GM21381 (cell line): ENCODE results near the gene ZNHIT3.

Source experiments
- ATAC-seq: cut with Tn5 transposase; IDR thresholded peaks from one replicate; pipeline ENCODE4 v1.9.1; 2021; ENCODE audit warnings: mild to moderate bottlenecking, moderate library complexity; ENCODE audit not compliant: unreplicated experiment

Gene ZNHIT3

DNA sequence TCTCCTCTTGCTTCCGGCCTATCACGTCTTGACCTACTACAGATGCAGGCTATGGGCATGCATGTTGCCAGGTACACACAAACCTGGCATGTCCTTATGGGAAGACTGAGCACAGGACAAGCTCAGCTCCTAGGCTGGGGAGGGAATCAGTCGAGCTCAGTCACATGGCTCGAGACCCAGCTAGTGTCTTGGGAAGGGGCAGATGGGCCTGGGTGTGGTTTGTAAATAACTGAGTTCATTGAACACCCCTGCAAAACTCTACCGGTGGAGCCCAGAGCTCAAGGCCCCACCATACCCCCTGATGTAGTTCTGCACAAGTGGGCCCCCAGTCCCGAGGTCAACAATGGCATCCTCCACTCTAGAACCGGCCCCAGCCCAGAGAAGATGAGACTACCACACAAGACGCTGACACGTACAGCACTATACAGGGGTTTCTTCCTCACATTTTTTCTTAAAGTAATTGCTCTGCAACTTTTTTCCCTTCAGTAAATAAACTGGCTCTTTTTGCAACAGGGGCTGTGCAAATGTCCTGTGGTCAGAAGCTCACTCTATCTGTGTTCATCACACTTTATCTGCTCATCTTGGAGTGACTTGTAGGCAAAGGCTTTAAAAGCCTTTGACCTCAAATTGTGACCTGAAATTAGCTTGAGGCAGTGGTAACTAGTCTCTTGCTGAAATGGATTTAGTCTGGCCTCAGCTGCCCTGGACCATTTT lies 22.9 kb downstream of the ZNHIT3 start:
- ATAC-seq = no peak

DNA sequence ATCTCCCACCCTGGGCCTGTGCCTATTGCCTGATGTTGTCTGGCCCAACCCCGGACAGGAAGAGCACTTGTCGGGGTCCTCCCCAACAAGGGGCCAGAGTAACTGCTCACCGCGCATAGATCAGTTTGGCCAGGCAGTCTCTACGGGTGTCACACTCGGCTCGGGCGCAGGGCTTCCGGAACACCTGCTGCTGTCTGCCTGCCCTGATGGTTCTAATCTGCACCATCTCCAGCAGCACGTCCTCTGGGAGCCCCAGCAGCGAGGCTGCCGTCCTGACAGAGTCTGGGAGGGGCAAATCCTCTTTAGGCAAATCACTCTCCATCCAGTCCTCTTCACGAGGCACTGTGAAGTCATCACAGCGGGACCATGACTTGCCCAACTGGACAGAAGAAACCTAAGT lies 24.2 kb downstream of the ZNHIT3 start:
- ATAC-seq = no peak

DNA sequence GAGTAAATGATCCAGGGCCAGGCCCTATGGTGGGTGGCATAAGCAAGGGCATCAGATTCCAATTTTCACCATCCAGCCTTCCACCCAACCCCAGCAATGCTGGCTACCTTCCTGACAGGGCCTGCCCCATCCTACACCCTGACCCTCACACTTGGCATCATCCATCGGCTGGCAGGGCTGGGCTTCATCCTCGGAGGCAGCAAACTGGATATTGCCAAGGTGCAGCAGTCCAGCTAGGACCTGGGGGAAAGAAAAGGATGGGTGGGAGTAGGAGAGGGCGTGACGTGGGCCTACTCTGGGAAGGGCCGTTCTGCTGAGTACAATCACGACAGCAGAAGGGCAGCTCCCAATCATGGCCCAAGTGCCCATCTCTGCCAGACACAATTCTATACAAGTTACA lies 24.7 kb downstream of the ZNHIT3 start:
- ATAC-seq = no peak

DNA sequence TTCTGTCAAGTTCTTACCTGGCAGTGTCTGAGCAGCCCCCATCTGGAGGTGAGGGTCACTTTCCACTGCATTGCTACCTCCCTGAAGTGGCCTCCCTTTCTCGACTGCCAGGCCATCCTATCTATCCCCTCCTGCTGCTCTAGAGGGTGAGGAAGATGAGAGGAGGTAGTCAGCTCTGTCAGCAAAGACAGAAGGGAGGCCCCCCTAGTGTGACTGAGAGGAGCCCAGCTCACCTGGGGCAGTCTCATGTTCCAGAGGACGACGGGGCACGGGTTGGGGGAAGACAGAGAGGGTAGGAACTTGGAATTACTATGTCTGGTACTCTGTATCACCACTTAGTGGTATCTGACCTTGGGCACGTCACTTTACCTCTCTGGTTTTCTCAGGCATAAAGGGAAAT lies 26.2 kb downstream of the ZNHIT3 start:
- ATAC-seq = no peak

DNA sequence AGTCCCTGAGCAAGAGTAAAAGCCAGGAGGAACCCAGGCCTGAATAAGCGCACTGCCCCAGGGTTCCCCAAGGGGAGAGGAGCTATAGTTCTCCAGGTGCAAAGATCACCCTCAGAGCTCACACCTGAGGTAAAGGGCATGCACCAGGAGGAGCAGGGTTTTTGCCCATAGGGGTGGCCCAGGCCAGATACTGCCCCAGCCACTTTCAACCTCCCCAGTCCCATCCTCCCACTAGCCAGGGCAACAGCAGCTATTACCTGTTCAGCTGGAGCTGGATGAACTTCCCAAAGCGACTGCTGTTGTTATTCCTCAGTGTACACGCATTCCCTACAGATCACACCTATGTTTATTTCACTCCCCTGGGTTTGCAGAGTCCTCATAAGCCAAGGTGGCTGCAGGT lies 28.4 kb downstream of the ZNHIT3 start:
- ATAC-seq = no peak

DNA sequence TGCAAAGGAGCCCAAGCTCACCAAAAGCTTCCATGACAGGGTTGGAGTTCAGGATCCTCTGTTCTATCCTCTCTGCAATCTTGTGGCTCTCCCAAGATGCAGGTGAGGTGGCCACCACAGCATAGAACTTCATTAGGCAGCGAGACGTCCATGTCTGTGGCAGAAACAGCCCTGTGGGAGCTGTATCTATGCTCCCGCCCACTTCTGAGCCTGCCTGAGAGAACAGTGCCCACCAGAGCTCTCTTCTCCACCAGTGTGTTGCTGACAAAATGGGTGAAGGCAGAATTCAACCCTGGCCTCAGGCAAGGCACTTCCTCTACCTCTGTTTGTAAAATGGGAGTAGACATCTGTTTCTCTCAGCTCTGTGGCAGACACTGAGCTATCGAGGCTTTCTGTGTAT lies 29.4 kb downstream of the ZNHIT3 start:
- no peak for ATAC-seq

DNA sequence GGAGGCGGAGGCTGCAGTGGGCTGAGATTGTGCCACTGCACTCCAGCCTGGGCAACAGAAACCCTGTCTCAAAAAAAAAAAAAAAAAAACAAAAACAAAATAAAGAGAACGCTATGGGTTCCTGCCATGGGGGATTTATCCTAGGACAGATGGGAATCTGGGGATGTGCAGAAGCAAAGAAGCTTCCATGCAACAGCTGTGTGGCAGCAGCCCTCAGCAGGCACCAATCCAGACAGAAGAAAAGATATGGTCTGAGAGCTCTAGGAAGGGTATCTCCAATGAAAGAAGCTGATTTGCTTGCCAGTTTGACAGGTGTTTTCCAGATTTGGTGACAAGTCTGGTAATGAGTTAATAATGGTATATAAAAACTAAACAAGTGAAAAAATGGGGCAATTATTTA lies 36.6 kb downstream of the ZNHIT3 start:
- no peak for ATAC-seq

DNA sequence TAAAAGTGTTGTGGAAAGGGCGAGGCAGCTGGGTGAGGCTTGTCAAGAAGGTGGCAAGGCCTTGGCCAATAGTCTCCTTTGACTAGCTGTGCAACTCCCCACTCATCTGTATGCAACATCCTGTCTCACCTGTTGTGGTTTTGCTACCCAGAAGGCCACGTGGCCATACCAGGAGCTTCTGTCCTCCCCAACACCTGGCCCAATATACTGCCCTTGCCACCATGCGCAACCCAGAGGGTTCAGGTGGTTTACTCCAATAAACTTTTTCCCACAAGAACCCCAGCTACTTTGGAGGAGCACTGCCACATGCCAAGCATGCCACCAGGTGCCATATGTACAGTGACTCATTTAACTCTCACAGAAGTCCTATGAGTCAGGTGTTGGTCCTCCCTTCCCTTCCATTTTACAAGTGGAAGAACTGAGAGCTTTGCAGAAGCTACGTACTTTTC lies 38.0 kb downstream of the ZNHIT3 start:
- ATAC-seq = no peak

DNA sequence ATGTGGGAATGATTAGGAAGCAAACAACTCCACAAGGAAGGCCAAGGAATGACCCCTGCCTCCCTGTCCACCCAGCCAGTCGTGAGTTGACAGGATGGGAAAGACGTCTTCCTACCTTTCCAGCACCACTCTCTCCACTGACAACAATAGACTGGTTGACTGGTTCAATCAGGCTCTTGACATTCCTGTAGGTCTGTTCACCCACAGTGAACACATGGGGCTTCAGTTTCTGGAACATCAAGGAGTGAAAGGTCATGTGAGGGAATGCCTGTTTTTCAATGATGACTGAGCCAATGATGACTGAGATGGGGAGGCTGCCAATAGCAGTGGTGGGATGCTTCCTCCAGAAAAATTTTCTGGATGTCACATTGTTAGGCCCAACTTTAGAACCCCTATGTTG lies 38.6 kb downstream of the ZNHIT3 start:
- no peak for ATAC-seq

DNA sequence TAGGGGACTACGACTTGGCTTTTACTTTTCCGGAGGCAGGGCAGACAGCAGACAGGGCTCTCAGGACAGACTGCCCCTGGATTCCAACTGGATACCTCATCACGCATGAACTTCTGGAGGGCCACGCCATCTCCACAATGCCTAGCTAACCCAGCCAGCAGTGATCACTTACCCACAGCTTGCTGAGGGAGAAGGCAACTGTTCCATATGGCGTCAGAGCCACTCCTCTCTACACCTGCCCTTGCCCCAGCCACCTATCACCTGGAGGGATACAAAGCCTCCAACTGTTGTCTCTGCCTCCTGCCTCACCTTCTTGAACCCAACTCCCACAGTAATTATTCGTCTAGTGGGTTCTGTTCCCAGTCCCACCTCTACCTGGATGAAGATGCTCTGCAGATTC lies 39.4 kb downstream of the ZNHIT3 start:
- no peak for ATAC-seq

DNA sequence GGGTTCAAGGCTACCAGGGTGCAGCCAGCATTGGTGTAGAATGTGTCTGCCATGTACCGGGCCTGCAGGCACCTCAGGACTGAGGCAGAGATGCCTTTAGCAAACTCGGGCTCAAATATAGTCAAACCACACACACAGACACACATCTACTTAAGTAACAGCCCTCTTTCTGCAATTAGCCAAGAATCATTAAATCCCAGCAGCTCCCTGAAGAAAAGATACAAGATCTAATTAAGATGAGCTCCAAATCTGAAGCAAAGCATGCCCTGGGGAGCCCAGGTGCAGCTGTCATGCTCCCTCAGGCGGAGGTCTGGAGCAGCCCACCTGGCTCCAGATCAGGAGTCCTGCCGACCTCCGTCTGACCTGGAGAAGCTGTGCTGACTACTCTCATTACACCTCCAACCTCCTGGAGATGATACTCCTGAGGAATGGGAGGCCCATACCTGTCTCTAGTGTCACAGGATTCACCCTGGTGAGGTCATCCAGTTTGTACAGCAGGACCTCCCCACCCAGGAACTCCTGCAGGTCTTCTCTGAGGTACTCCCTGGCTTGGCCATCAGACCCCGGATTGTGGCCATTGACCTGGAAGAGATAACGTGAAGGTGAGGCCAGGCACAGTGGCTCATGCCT lies 41.3 kb downstream of the ZNHIT3 start:
- no peak for ATAC-seq

DNA sequence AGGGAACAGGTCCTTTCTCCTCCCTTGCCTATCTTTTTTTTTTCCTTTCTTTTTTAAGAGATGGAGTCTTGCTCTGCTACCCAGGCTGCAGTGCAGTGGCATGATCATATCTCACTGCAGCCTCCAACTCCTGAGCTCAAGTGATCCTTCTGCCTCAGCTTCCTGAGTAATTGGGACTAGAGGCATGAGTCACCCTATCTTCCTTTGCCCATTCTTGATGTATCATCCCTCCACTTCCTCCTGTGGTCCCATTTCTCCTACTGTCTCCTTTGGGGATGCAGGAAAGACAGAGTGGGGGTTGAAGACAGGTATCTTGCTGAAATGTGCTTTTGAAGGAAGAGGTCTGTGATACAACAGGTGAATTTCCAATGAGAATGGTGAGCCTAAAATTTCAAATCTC lies 42.6 kb downstream of the ZNHIT3 start:
- no peak for ATAC-seq

DNA sequence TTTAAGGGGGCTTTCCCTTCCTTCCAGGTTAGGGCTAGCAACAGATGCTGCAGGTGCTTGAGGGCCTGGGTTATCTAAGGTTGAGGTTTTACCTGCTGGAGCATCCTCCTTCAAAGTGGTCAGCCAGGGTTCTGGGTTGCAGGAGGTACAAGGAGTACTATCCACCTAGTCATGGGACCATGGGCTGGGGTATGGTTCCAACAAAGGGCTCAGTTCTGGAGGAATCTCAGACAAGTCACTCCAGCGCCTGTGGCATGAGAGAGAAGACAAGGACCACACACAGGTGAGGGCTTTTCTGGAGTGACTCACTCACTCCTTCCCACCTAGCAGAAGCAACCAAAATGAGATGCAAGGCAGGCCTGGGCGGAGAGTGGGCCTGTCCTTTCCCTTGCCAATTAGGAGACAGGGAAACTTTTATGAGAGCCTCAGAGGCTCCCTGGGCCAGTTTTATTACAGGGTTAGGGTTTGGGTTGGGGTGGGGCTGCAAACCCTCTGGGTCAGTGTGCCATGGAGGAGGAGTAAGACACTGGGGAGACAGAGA lies 46.0 kb downstream of the ZNHIT3 start:
- ATAC-seq = no peak

DNA sequence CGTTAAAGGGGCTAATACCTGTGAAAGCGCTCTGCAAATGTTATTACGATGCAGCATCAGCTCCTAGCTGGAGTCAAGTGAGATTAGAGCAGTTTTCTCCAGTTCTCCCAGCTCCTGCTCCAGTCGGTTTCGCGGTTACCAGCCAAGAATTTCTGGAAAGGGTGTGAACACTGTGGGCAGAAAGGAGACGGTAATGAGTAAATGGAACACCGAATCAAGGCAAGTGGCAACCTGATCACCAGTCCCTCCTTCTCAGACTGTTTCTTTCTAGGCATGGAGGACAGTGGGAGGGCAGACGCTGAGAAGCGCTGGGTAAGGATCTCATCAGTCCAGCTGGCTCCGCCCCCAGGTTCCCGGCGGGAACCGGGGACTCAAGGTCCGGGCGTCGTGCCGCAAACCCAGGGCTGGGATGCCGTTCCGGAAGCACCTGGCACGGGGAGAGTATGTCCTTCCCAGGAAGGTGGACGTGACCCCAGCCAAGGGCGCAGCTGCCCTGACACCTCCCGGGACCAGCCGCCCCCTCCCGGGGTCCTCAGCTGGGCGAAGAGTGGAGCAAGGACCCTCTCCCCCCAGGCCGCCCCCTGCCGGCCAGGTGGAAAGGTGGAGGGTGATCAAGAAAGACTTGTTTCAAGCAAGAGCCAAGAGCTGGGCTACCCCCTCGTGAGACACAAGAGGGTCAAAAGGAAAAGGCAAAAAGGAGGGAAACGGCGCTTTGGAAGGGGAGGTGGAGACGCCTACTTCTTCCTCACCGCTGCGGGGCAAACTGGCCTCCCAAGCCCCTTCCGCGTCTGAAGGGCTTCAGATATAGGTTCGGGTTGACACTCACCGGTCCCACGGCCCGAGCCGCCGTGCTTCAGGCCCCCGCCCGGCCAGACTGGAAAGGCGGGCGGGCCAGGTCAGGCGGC lies 47.7 kb downstream of the ZNHIT3 start:
- ATAC-seq = peak; percentile 30

DNA sequence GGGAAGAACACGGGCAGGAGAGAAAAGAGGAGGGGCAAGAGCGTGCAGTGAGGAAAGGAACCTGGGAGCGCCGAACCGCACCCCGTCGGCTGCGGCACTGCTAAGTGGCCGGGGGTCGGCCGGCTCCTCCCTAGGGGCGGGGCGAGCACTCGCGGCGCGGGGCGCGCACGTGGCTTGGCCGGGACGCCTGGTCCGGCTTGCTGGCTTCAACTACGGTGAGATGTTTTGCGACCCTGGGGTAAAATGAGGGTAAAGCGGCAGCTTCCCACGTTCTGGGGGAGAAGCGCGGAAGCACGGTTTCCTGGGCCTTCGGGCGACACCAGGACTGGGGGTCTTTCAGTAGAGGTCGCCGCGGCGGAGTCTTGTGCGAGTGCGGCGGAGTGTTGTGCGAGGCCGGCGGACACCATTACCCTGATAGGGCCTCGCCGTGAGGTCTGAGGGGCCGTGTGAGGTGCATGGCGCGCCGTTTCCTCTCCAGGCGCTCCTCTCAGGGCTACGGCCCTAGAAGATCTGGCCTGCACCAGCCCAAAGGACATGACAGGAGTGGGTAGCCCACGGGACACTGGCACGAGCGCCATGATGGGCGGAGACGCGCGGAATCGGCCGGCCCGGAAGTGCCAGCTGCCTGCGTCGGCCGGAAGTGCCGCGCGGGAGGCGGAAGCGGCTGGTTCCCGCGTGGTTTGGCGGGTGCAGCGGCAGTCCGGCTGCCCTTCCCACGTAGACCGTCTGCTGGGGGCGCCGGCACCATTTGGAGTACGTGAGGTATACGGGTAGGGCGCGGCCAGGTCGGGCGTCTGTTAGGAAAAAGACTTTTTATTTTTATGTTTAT lies 48.6 kb downstream of the ZNHIT3 start, which contains the start of the genes MYO19 and PIGW:
MYO19 (minus strand) TSS at position 29 of the 829 bp plus-strand sequence. CDS start 2,330 bp downstream, outside the sequence.
PIGW (plus strand) TSS at position 148 of the 829 bp plus-strand sequence. CDS start 2,115 bp downstream, outside the sequence.
- ATAC-seq = peak; percentile 68

DNA sequence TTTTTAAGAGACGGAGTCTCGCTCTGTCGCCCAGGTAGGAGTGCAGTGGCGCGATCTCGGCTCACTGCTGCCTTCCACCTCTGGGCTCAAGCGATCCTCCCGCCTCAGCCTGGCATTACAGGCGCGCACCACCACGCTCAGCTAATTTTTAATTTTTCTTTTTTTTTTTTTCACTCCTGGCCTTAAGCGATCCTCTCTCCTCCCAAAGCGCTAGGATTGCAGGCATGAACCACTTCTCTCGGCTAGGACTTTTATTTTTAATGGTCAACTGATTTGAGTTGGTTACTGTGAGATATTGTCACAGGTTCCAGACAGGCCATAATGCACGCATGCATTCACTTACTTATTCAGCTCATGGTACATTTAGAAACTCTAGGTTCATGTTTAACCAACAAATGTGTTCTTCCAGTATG lies 49.2 kb downstream of the ZNHIT3 start:
- no peak for ATAC-seq

DNA sequence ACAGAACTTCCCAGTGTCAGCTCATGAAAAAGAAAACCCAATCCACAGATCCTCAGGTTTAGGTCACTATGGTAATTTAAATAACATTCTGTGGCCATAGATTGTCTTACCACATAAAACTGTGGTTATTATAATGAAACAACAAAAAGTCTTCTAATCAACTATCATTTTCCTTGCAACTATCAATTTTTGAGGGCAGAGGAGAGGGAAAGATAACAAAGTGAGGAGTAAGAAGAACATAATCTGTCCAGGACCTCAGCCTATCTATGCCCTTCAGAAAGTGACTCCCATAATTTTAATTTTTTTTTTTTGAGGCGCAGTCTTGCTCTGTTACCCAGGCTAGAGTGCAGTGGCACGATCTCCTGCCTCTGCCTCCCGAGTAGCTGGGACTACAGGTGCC lies 54.2 kb downstream of the ZNHIT3 start:
- ATAC-seq = no peak

DNA sequence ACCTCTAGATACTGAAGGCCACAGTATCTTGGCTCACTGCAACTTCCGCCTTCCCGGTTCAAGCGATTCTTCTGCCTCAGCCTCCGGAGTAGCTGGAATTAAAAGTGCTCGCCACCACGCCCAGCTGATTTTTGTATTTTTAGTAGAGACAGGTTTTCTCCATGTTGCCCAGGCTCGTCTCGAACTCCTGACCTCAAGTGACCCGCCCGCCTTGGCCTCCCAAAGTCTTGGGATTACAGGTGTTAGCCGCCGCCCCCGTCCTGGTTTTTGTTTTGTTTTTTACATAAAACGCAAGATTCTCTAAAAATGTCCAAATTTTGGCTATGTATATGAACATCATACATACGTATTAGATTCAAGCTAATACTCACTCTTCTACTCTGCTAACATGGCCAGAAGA lies 56.3 kb downstream of the ZNHIT3 start:
- ATAC-seq = no peak

DNA sequence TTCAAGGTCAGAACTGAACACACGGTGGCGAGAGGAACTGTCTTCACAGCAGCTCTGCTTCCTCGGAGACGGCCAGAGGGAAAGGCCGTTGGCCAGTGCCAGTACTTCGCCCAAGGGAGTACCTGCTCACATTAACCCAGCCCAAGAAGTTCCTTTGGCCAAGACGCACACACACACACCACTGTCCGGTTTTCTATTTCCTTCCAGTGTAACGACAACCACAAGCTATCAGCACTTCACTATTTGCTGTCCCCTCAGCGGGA lies 57.5 kb downstream of the ZNHIT3 start:
- ATAC-seq = peak; percentile 6

DNA sequence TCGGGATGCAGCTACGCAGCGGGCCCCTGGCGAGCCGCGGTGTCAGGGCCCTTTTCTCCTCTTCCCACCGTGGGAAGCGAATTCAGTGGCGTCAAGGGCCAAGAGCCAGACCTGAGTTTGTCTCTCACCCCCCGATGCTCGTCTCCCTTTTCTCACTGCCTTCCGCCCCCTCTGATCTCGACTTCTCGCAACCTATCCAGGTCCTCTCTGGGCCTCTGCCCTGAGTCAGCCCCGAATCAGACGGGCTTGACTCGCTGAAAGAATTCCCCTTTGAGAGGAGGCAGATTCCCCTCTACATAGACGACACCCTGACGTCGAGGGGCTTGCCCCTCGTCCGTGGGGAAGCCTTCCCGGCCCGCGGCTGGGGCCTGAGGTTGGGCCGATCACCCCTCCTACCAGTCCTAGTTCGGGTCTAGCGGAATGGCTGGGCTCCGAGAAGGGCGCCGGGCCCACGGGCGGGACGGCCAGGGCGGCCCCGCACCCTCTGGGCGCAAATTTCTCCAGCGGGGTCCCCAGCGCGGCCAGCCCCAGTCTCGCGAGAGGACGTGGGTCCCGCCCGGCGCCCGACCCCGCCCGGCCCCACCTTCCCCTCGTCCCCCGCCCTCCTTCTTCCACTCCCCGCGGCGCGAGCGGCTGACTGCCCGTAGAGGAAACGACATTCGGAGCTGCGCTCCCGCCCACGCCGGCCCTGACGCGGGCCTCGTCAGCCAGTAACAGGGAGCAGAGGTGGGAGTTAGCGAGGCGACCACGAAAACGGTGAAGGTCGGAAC lies 58.0 kb downstream of the ZNHIT3 start, which contains the start of gene GGNBP2:
GGNBP2 (plus strand) TSS at position 613 of the 770 bp plus-strand sequence. CDS start 806 bp downstream, outside the sequence.
- ATAC-seq = peak; percentile 46
